GM19240 (cell line): ENCODE data around the gene HPSE2.
"Not testable (repeated sequence)": the region's sequence is repeated elsewhere in the genome, so short reads cannot be mapped to it uniquely, and the experiment has no call there.

Experiments
- DNase-seq: peaks from one replicate; pipeline ENCODE4 v3.0.0; 2011; ENCODE audit warnings: low spot score; ENCODE audit not compliant: insufficient read length

Gene HPSE2

GRCh38 chr10:99170116-99170675, 65.5 kb downstream of the HPSE2 start:
- no peak for DNase-seq

GRCh38 chr10:99161165-99161564, 74.5 kb downstream of the HPSE2 start:
- DNase-seq, result no peak

- DNase-seq, result no peak
These were observed 92.0 kb downstream of the HPSE2 start for GRCh38 chr10:99143651-99144050.

- no peak for DNase-seq
These were observed 92.6 kb downstream of the HPSE2 start for GRCh38 chr10:99143011-99143410.

- DNase-seq, result not testable (repeated sequence)
These were observed 102.8 kb downstream of the HPSE2 start for GRCh38 chr10:99132897-99133296.

- DNase-seq, result no peak
These were observed 109.8 kb downstream of the HPSE2 start for GRCh38 chr10:99125879-99126278.

- DNase-seq, result no peak
These were observed 111.3 kb downstream of the HPSE2 start for GRCh38 chr10:99124376-99124775.

- no peak for DNase-seq
These were observed 111.8 kb downstream of the HPSE2 start for GRCh38 chr10:99123851-99124250.

GRCh38 chr10:99123336-99123735, 112.3 kb downstream of the HPSE2 start:
- no peak for DNase-seq

- DNase-seq, result no peak
These were observed 116.3 kb downstream of the HPSE2 start for GRCh38 chr10:99119258-99119748.

- DNase-seq, result no peak
These were observed 119.9 kb downstream of the HPSE2 start for GRCh38 chr10:99115703-99116102.

GRCh38 chr10:99085358-99085757, 150.3 kb downstream of the HPSE2 start:
- no peak for DNase-seq

- DNase-seq, result no peak
These were observed 151.5 kb downstream of the HPSE2 start for GRCh38 chr10:99084161-99084560.

- no peak for DNase-seq
These were observed 155.2 kb downstream of the HPSE2 start for GRCh38 chr10:99080275-99080945.

- DNase-seq, result no peak
These were observed 173.1 kb downstream of the HPSE2 start for GRCh38 chr10:99062591-99062990.

GRCh38 chr10:99058762-99059161, 176.9 kb downstream of the HPSE2 start:
- no peak for DNase-seq

- DNase-seq, result no peak
These were observed 177.5 kb downstream of the HPSE2 start for GRCh38 chr10:99057936-99058690.

- no peak for DNase-seq
These were observed 190.0 kb downstream of the HPSE2 start for GRCh38 chr10:99045671-99046070.

- DNase-seq, result no peak
These were observed 193.4 kb downstream of the HPSE2 start for GRCh38 chr10:99042051-99042771.

- DNase-seq, result no peak
These were observed 194.2 kb downstream of the HPSE2 start for GRCh38 chr10:99041468-99041867.

GRCh38 chr10:99013885-99014284, 221.8 kb downstream of the HPSE2 start:
- no peak for DNase-seq

GRCh38 chr10:99010286-99010685, 225.4 kb downstream of the HPSE2 start:
- DNase-seq, result no peak
